Measurements from ENCODE around the gene IL26. TPM values are rescaled to one million over a fixed set of nuclear protein-coding genes. Genes with fewer than 3 reads are reported as not detected.

Gene IL26
- total RNA-seq, 1 donor from 2014 or later: not detected

- intact Hi-C loops (cut with DNase I): no loop called here
- no peaks in the 10 kb centered on the region for H3K27me3 ChIP-seq
- TF ChIP-seq CTCF (IDR thresholded peaks at IDR 0.05): no peak
- no peak overlapping the region for H3K27ac ChIP-seq
- no peak overlapping the region for H3K4me3 ChIP-seq
- ATAC-seq (no peak), DNase-seq (no peak)
- H3K4me1 ChIP-seq: no peaks in the 10 kb centered on the region
- H3K9me3 ChIP-seq: no peaks in the 10 kb centered on the region
- H3K36me3 ChIP-seq: no peaks in the 10 kb centered on the region
Observed at GRCh38 chr12:68180792-68181744, 44.5 kb downstream of the IL26 start.

- Histone ChIP-seq H3K27ac (no peak overlapping the region), H3K27me3 (no peaks in the 10 kb centered on the region), H3K9me3 (no peaks in the 10 kb centered on the region), H3K36me3 (no peaks in the 10 kb centered on the region), H3K4me3 (no peak overlapping the region), H3K4me1 (no peaks in the 10 kb centered on the region)
- intact Hi-C loops (cut with DNase I): no loop called here
- ATAC-seq (no peak), DNase-seq (no peak)
- TF ChIP-seq CTCF (IDR thresholded peaks at IDR 0.05): no peak
Observed at GRCh38 chr12:68178774-68179439, 46.7 kb downstream of the IL26 start.

- Histone ChIP-seq H3K4me3 (no peak overlapping the region), H3K27me3 (no peaks in the 10 kb centered on the region), H3K36me3 (no peaks in the 10 kb centered on the region), H3K27ac (no peak overlapping the region), H3K9me3 (no peaks in the 10 kb centered on the region), H3K4me1 (no peaks in the 10 kb centered on the region)
- intact Hi-C loops (cut with DNase I): no loop called here
- no peak for TF ChIP-seq CTCF (IDR thresholded peaks at IDR 0.05)
- ATAC-seq (no peak), DNase-seq (no peak)
Observed at GRCh38 chr12:68178184-68178583, 47.4 kb downstream of the IL26 start.

- H3K27ac ChIP-seq: no peak overlapping the region
- no peak for ATAC-seq
- intact Hi-C loops (cut with DNase I): no loop called here
- no peak overlapping the region for H3K4me3 ChIP-seq
- TF ChIP-seq CTCF (IDR thresholded peaks at IDR 0.05): no peak
- no peaks in the 10 kb centered on the region for H3K27me3 ChIP-seq
- no peaks in the 10 kb centered on the region for H3K4me1 ChIP-seq
- H3K9me3 ChIP-seq: no peaks in the 10 kb centered on the region
- no peaks in the 10 kb centered on the region for H3K36me3 ChIP-seq
- no peak for DNase-seq
Observed at GRCh38 chr12:68177562-68177961, 48.0 kb downstream of the IL26 start.

GRCh38 chr12:68176257-68176656, 49.4 kb downstream of the IL26 start:
- no peaks in the 10 kb centered on the region for H3K27me3 ChIP-seq
- H3K4me1 ChIP-seq: no peaks in the 10 kb centered on the region
- intact Hi-C loops (cut with DNase I): no loop called here
- DNase-seq (no peak), ATAC-seq (no peak)
- H3K9me3 ChIP-seq: no peaks in the 10 kb centered on the region
- H3K27ac ChIP-seq: no peak overlapping the region
- H3K36me3 ChIP-seq: no peaks in the 10 kb centered on the region
- no peak for TF ChIP-seq CTCF (IDR thresholded peaks at IDR 0.05)
- no peak overlapping the region for H3K4me3 ChIP-seq

Measured in upper lobe of right lung (tissue), 1 donor.